Measurements from ENCODE around the gene PEAK1. TPM values are rescaled to one million over a fixed set of nuclear protein-coding genes. Genes with fewer than 3 reads are reported as not detected.
"Not testable (repeated sequence)": the region's sequence is repeated elsewhere in the genome, so short reads cannot be mapped to it uniquely, and the experiment has no call there.

PEAK1 gene
- total RNA-seq, 1 donor from 2014 or later, result 60.0 TPM

DNA sequence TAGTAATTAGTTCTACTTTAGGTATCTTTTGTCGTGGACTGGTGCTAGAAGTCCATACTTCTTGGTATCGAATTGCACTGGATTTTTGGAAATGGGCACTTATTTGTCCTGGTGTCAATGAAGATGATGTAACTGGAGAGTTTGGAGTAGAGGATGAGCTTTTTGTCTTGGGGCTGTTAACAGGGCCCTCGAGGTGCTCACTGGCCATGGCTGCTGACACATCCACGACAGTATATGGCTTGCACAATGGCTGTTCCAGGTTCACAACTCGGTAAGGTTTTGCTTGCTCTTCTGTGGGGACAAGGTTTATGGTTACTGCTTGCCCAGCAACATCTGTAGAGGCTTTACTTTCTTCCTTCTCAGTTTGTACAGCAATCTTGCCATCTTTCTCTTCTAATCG lies 239.6 kb downstream of the PEAK1 start:
- Histone ChIP-seq H3K9ac (ENCODE audit: low read depth in 1 of 3, low read length in 3 of 3) (no peak overlapping the region), H3K9me3 (ENCODE audit: control insufficient read depth in 3 of 3, low read length in 3 of 3) (no peaks in the 10 kb centered on the region), H3K27me3 (ENCODE audit: control insufficient read depth in 3 of 3, insufficient read depth in 3 of 3, low read length in 3 of 3) (no peaks in the 10 kb centered on the region), H3K27ac (ENCODE audit: low read depth, low read length) (no peak overlapping the region), H3K4me1 (ENCODE audit: control insufficient read depth in 3 of 3, insufficient read depth in 3 of 3, low read length in 3 of 3) (no peaks in the 10 kb centered on the region), H3K36me3 (ENCODE audit: control insufficient read depth in 3 of 3, insufficient read depth in 3 of 3, low read length in 3 of 3) (peaks cover 3 to 14% (median 8%) of the 10 kb centered on the region in 3 donors), H3K4me3 (ENCODE audit: low read length in 3 of 3) (no peak overlapping the region)

DNA sequence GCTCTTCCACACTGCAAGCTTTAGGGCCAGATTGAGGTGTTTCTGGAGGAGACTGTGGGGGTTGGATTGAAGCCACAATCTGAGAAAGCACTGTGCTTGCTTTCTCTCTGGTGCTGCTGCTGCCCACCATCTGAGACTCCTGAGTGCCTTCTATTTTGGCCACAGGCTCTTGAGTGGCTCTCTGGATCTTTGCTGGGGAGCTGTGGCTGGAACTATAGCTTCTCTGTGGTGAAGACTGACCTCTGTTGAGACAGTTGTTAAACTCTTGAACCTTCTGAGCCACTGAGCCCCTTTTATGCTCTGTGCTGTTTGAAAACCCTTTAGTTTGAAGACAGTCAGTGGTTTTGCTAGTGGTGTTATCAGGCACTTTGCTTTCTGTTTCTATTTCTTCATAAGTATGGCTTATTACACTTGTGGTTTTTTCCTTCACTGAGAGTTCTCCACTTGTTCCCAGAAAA lies 240.3 kb downstream of the PEAK1 start:
- Histone ChIP-seq H3K27ac (ENCODE audit: low read depth, low read length) (no peak overlapping the region), H3K4me3 (ENCODE audit: low read length in 3 of 3) (no peak overlapping the region), H3K36me3 (ENCODE audit: control insufficient read depth in 3 of 3, insufficient read depth in 3 of 3, low read length in 3 of 3) (peaks cover 3 to 14% (median 8%) of the 10 kb centered on the region in 3 donors), H3K4me1 (ENCODE audit: control insufficient read depth in 3 of 3, insufficient read depth in 3 of 3, low read length in 3 of 3) (no peaks in the 10 kb centered on the region), H3K9me3 (ENCODE audit: control insufficient read depth in 3 of 3, low read length in 3 of 3) (no peaks in the 10 kb centered on the region), H3K27me3 (ENCODE audit: control insufficient read depth in 3 of 3, insufficient read depth in 3 of 3, low read length in 3 of 3) (no peaks in the 10 kb centered on the region), H3K9ac (ENCODE audit: low read depth in 1 of 3, low read length in 3 of 3) (no peak overlapping the region)

DNA sequence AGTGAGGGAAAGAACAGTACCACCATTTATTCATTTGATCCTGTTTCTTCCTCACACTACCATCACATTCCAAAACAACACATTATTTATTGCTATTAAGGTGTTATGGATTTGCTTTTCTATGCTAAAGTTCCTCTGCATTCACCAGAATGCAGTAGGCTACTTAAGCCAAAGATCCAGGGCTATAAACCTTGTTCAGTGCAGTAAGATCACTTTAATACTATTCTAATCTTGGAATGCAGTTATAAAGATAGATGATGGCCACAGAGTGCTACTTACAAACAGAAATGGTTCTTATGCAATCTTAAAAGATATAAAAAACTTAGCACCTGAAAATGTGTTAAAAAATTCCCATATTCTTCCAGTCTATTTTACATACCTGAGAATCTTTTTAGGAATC lies 241.5 kb downstream of the PEAK1 start:
- no peaks in the 10 kb centered on the region for H3K9me3 ChIP-seq (ENCODE audit: control insufficient read depth in 3 of 3, low read length in 3 of 3)
- no peak overlapping the region for H3K9ac ChIP-seq (ENCODE audit: low read depth in 1 of 3, low read length in 3 of 3)
- no peaks in the 10 kb centered on the region for H3K4me1 ChIP-seq (ENCODE audit: control insufficient read depth in 3 of 3, insufficient read depth in 3 of 3, low read length in 3 of 3)
- H3K36me3 ChIP-seq (ENCODE audit: control insufficient read depth in 3 of 3, insufficient read depth in 3 of 3, low read length in 3 of 3), result peaks cover 3 to 14% (median 8%) of the 10 kb centered on the region in 3 donors
- H3K4me3 ChIP-seq (ENCODE audit: low read length in 3 of 3), result no peak overlapping the region
- no peaks in the 10 kb centered on the region for H3K27me3 ChIP-seq (ENCODE audit: control insufficient read depth in 3 of 3, insufficient read depth in 3 of 3, low read length in 3 of 3)
- no peak overlapping the region for H3K27ac ChIP-seq (ENCODE audit: low read depth, low read length)

DNA sequence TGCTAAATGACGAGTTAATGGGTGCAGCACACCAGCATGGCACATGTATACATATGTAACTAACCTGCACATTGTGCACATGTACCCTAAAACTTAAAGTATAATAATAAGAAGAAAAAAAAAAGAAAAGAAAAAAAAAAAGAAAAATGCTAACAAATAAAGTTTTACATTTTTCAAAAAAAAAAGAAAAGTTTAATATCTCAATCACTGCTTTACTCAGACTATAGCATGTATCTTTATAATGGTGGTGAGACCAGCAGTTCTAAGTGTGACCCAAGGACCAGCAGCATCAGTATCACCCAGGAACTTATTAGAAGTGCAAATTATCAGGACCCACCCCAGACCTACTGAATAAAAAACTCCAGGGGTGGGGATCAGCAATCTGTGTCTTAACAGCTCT lies 243.8 kb downstream of the PEAK1 start:
- H3K4me1 ChIP-seq (ENCODE audit: control insufficient read depth in 3 of 3, insufficient read depth in 3 of 3, low read length in 3 of 3); H3K9me3 ChIP-seq (ENCODE audit: control insufficient read depth in 3 of 3, low read length in 3 of 3); H3K4me3 ChIP-seq (ENCODE audit: low read length in 3 of 3); H3K27me3 ChIP-seq (ENCODE audit: control insufficient read depth in 3 of 3, insufficient read depth in 3 of 3, low read length in 3 of 3); H3K27ac ChIP-seq (ENCODE audit: low read depth, low read length); H3K9ac ChIP-seq (ENCODE audit: low read depth in 1 of 3, low read length in 3 of 3): not testable (repeated sequence)
- peaks cover 3 to 10% (median 8%) of the 10 kb centered on the region in 3 donors for H3K36me3 ChIP-seq (ENCODE audit: control insufficient read depth in 3 of 3, insufficient read depth in 3 of 3, low read length in 3 of 3)

DNA sequence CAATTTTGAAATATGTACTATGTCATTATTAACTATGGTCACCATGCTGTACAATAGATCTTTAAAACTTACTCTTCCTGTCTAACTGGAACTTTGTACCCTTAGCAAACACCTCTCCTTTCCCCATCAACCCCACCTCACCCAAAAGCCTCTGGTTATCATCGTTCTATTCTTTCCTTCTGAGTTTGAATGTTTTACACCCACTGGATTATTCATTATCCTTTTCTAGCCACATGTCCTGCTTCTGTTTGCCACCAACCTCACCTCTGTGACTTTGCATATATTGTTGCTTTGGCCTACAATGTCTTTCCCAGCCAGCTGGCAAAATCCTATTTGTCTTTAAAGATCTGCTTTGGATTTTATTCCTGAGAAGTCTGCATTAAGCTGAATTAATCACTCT lies 246.4 kb downstream of the PEAK1 start:
- no peaks in the 10 kb centered on the region for H3K4me1 ChIP-seq (ENCODE audit: control insufficient read depth in 3 of 3, insufficient read depth in 3 of 3, low read length in 3 of 3)
- H3K27ac ChIP-seq (ENCODE audit: low read depth, low read length), result no peak overlapping the region
- no peak overlapping the region for H3K4me3 ChIP-seq (ENCODE audit: low read length in 3 of 3)
- no peaks in the 10 kb centered on the region for H3K27me3 ChIP-seq (ENCODE audit: control insufficient read depth in 3 of 3, insufficient read depth in 3 of 3, low read length in 3 of 3)
- no peaks in the 10 kb centered on the region for H3K9me3 ChIP-seq (ENCODE audit: control insufficient read depth in 3 of 3, low read length in 3 of 3)
- no peaks in the 10 kb centered on the region for H3K36me3 ChIP-seq (ENCODE audit: control insufficient read depth in 3 of 3, insufficient read depth in 3 of 3, low read length in 3 of 3)
- H3K9ac ChIP-seq (ENCODE audit: low read depth in 1 of 3, low read length in 3 of 3), result no peak overlapping the region

DNA sequence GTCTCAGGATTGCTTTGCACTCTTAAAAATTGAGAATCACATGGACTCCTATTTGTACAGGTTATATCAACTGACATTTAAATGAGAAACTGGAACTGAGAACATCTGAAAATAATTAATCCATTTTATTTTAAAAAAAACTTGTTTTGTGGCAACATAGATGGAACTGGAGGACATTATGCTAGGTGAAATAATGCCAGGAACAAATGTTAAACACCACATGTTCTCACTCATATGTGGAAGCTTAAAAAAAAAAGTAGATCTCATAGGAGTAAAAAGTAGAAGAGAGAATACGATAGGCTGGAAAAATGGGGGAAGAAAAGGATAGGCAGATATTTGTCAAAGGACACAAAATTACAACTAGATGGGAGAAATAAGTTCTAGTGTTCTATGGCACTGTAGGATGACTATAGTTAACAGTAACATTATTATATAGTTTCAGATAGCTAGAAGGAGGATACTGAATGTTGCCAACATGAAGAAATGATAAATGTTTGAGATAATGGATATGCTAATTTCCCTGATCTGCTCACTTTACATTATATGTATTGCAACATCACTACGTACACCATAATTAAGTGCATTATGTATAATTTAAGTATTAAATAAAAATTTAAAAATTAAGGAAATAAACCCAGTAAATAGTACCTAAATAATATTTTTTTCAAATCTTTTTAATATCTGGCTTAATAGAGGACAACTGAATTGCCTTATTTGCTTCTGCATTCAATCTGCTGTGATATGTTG lies 248.5 kb downstream of the PEAK1 start:
- no peaks in the 10 kb centered on the region for H3K9me3 ChIP-seq (ENCODE audit: control insufficient read depth in 3 of 3, low read length in 3 of 3)

DNA sequence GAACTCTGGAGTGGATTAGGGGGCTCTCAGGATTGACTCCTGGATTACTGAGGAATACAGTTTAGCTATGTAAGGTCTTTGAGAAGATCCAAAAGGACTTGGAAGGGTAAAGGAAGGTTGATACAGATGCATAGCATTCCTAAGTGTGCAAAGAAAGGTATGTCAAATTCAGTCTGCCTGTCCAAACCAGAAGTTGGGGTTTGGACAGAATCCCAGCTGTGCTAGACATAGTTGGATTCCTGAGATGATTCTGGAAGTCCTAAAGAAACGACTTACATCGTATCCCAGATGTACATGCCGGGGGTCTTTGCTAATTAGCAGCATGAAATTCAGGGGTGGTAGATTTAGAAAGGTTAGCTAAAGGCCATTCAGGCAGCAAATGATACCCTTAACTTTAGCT lies 251.3 kb downstream of the PEAK1 start:
- no peak overlapping the region for H3K4me3 ChIP-seq (ENCODE audit: low read length in 3 of 3)
- no peak overlapping the region for H3K9ac ChIP-seq (ENCODE audit: low read depth in 1 of 3, low read length in 3 of 3)
- H3K4me1 ChIP-seq (ENCODE audit: control insufficient read depth in 3 of 3, insufficient read depth in 3 of 3, low read length in 3 of 3), result peaks cover 0 to 2% (median 0%) of the 10 kb centered on the region in 3 donors
- H3K27me3 ChIP-seq (ENCODE audit: control insufficient read depth in 3 of 3, insufficient read depth in 3 of 3, low read length in 3 of 3), result no peaks in the 10 kb centered on the region
- no peaks in the 10 kb centered on the region for H3K36me3 ChIP-seq (ENCODE audit: control insufficient read depth in 3 of 3, insufficient read depth in 3 of 3, low read length in 3 of 3)
- H3K9me3 ChIP-seq (ENCODE audit: control insufficient read depth in 3 of 3, low read length in 3 of 3), result no peaks in the 10 kb centered on the region
- no peak overlapping the region for H3K27ac ChIP-seq (ENCODE audit: low read depth, low read length)

More for the DNA sequence above, 248.5 kb downstream of the PEAK1 start:
- peaks cover 0 to 2% (median 0%) of the 10 kb centered on the region in 3 donors for H3K4me1 ChIP-seq (ENCODE audit: control insufficient read depth in 3 of 3, insufficient read depth in 3 of 3, low read length in 3 of 3)
- no peaks in the 10 kb centered on the region for H3K27me3 ChIP-seq (ENCODE audit: control insufficient read depth in 3 of 3, insufficient read depth in 3 of 3, low read length in 3 of 3)
- no peak overlapping the region for H3K9ac ChIP-seq (ENCODE audit: low read depth in 1 of 3, low read length in 3 of 3)
- H3K27ac ChIP-seq (ENCODE audit: low read depth, low read length), result no peak overlapping the region
- H3K4me3 ChIP-seq (ENCODE audit: low read length in 3 of 3), result no peak overlapping the region
- H3K36me3 ChIP-seq (ENCODE audit: control insufficient read depth in 3 of 3, insufficient read depth in 3 of 3, low read length in 3 of 3), result no peaks in the 10 kb centered on the region

DNA sequence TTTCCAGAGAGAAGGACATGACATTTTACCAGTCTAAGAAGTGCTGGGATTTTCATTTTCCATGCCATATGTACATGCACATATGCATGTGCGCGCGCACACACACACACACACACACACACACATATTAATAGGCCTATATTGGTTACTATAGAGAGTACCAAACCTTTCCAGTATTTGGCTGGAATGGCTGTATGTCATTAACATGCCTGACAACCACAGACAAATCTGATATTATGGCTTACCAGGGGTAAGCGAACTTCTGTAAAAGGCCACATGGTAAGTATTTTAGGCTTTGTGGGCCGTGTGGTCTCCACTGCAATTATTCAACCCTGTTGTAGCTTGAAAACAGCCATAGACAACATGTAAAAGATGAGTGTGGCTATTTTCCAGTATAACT lies 251.8 kb downstream of the PEAK1 start:
- H3K4me3 ChIP-seq (ENCODE audit: low read length in 3 of 3), result no peak overlapping the region
- no peaks in the 10 kb centered on the region for H3K27me3 ChIP-seq (ENCODE audit: control insufficient read depth in 3 of 3, insufficient read depth in 3 of 3, low read length in 3 of 3)
- H3K4me1 ChIP-seq (ENCODE audit: control insufficient read depth in 3 of 3, insufficient read depth in 3 of 3, low read length in 3 of 3), result peaks cover 0 to 2% (median 0%) of the 10 kb centered on the region in 3 donors
- H3K27ac ChIP-seq (ENCODE audit: low read depth, low read length), result no peak overlapping the region
- no peaks in the 10 kb centered on the region for H3K9me3 ChIP-seq (ENCODE audit: control insufficient read depth in 3 of 3, low read length in 3 of 3)
- H3K9ac ChIP-seq (ENCODE audit: low read depth in 1 of 3, low read length in 3 of 3), result no peak overlapping the region
- no peaks in the 10 kb centered on the region for H3K36me3 ChIP-seq (ENCODE audit: control insufficient read depth in 3 of 3, insufficient read depth in 3 of 3, low read length in 3 of 3)

DNA sequence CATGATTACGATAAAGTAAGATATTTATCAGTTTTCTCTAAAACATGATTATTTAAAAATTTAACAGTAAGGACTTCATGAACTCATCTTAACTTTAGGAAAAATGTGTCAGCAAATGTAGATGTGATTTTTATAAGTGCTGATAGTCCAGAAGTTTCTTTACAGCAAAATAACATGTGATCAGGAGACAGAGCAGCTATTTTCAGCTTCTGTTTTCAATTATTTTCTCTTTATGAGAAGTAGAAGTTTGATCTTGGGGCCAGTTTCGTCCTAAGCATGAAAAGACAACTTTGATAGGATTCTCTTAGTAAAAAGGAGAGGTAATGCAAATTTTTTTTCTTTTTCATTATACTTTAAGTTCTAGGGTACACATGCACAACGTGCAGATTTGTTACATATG lies 252.5 kb downstream of the PEAK1 start:
- H3K9me3 ChIP-seq (ENCODE audit: control insufficient read depth in 3 of 3, low read length in 3 of 3), result no peaks in the 10 kb centered on the region
- no peaks in the 10 kb centered on the region for H3K27me3 ChIP-seq (ENCODE audit: control insufficient read depth in 3 of 3, insufficient read depth in 3 of 3, low read length in 3 of 3)
- H3K36me3 ChIP-seq (ENCODE audit: control insufficient read depth in 3 of 3, insufficient read depth in 3 of 3, low read length in 3 of 3), result no peaks in the 10 kb centered on the region
- no peak overlapping the region for H3K4me3 ChIP-seq (ENCODE audit: low read length in 3 of 3)
- peak overlapping the region; percentile 8 for H3K27ac ChIP-seq (ENCODE audit: low read depth, low read length)
- H3K9ac ChIP-seq (ENCODE audit: low read depth in 1 of 3, low read length in 3 of 3), result no peak overlapping the region
- H3K4me1 ChIP-seq (ENCODE audit: control insufficient read depth in 3 of 3, insufficient read depth in 3 of 3, low read length in 3 of 3), result peaks cover 0 to 2% (median 0%) of the 10 kb centered on the region in 3 donors

DNA sequence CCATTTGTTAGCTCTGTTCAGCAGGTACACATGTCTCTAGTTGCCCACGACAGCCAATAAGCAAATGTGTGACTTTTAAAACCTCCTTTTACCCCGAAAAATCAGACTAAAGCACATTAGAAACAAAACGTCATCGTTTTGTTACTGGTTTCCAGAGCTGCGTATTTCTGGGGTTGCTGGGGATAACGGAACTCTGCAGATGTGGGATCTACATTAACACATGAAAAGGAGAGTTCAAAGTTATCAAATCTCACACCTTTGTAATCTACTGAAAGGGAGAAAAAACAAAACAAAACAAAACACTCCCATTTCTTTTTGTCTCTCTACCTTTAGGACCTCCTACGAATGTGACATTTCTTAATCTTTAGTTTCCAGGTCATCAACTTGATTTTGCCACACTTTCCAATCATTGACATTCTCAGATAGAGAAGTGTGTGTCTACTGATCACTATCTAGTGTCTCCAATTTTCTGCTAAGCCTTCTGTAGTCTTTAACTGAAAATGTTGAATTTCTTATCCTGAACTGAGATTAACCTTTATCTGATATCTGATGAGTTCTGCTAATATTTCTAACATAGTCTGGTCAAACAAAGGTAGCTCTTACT lies 256.0 kb downstream of the PEAK1 start:
- Histone ChIP-seq H3K4me3 (ENCODE audit: low read length in 3 of 3) (no peak overlapping the region), H3K9me3 (ENCODE audit: control insufficient read depth in 3 of 3, low read length in 3 of 3) (no peaks in the 10 kb centered on the region), H3K27me3 (ENCODE audit: control insufficient read depth in 3 of 3, insufficient read depth in 3 of 3, low read length in 3 of 3) (no peaks in the 10 kb centered on the region), H3K4me1 (ENCODE audit: control insufficient read depth in 3 of 3, insufficient read depth in 3 of 3, low read length in 3 of 3) (peaks cover 0 to 2% (median 0%) of the 10 kb centered on the region in 3 donors), H3K9ac (ENCODE audit: low read depth in 1 of 3, low read length in 3 of 3) (no peak overlapping the region), H3K27ac (ENCODE audit: low read depth, low read length) (no peak overlapping the region), H3K36me3 (ENCODE audit: control insufficient read depth in 3 of 3, insufficient read depth in 3 of 3, low read length in 3 of 3) (no peaks in the 10 kb centered on the region)

All from skeletal muscle tissue (tissue), 4 donors.